Occipital lobe (tissue), 2 donors: ENCODE measurements around the gene BOLA3. TPM values are rescaled to one million over a fixed set of nuclear protein-coding genes. Genes with fewer than 3 reads are reported as not detected.
"Not testable (repeated sequence)": the region's sequence is repeated elsewhere in the genome, so short reads cannot be mapped to it uniquely, and the experiment has no call there.

Experiments
- DNase-seq: peaks from one replicate; lab custom pipeline; 2025; lab: John Stamatoyannopoulos, UW
- total RNA-seq: library from RNA; depleted of rRNA; stranded (reverse); fragments of >200 nt; gene quantifications from one replicate; pipeline ENCODE4 v1.2.3, GENCODE V29; 2014

Gene BOLA3
- total RNA-seq, 1 donor from 2014 or later: 24.5 TPM

DNA sequence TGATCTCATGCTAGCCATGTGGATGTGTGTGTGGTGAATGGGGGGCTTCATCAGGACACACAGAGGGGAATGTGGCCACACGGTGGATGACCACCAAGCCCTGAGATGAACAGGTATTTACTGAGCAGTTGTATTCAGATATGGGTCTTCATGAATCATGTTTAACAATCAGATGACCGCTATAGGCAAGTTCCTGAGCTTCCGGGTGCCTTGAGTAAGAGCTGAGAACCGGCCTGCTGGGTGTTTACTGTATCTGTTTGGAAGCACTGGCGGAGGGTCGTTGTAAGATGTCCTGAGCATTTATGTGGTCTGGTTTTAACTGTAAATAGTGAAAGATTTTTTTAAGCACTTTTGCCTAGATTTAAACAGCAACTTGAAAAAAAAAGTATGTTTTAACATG, 43.9 kb downstream of the BOLA3 start:
- DNase-seq: no peak

DNA sequence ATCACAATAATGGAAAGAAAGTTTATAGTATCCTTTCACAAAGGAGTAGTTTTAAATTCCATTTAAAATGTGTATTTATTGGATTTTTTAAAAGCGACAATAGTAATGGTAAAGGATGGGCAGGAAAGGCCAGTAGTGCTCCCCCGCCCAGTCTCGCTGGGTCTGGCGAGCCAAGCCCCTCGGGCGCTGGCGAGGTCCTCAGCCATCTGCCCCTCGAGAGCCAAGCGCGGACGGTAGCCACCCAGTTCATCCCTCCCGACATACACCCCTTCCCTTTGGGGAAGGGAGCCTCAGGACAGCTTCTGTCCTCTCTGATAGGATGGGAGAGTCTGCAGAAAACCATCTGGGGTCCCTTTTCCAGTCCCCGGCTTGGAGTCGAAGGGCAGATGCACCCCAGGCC, 45.2 kb downstream of the BOLA3 start:
- no peak for DNase-seq

DNA sequence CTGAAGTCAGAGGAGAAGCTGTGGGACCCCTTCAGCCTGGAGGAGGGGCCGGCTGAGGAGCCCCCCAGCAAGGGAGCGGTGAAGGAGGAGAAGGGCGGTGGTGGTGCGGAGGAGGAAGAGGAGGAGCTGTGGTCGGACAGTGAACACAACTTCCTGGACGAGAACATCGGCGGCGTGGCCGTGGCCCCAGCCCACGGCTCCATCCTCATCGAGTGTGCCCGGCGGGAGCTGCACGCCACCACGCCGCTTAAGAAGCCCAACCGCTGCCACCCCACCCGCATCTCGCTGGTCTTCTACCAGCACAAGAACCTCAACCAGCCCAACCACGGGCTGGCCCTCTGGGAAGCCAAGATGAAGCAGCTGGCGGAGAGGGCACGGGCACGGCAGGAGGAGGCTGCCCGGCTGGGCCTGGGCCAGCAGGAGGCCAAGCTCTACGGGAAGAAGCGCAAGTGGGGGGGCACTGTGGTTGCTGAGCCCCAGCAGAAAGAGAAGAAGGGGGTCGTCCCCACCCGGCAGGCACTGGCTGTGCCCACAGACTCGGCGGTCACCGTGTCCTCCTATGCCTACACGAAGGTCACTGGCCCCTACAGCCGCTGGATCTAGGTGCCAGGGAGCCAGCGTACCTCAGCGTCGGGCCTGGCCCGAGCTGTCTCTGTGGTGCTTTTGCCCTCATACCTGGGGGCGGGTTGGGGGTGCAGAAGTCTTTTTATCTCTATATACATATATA, 46.0 kb downstream of the BOLA3 start:
- no peak for DNase-seq

DNA sequence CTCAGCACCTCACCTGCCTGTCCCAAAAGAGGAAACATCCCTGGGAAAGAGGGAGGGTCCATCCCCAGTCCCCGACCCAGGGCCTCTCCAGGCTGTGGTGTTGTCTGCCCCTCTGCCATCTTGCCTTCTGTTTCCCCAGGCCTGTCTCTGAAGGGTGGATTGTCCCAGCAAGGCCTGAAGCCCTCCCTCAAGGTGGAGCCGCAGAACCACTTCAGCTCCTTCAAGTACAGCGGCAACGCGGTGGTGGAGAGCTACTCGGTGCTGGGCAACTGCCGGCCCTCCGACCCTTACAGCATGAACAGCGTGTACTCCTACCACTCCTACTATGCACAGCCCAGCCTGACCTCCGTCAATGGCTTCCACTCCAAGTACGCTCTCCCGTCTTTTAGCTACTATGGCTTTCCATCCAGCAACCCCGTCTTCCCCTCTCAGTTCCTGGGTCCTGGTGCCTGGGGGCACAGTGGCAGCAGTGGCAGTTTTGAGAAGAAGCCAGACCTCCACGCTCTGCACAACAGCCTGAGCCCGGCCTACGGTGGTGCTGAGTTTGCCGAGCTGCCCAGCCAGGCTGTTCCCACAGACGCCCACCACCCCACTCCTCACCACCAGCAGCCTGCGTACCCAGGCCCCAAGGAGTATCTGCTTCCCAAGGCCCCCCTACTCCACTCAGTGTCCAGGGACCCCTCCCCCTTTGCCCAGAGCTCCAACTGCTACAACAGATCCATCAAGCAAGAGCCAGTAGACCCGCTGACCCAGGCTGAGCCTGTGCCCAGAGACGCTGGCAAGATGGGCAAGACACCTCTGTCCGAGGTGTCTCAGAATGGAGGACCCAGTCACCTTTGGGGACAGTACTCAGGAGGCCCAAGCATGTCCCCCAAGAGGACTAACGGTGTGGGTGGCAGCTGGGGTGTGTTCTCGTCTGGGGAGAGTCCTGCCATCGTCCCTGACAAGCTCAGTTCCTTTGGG, 47.2 kb downstream of the BOLA3 start:
- no peak for DNase-seq

DNA sequence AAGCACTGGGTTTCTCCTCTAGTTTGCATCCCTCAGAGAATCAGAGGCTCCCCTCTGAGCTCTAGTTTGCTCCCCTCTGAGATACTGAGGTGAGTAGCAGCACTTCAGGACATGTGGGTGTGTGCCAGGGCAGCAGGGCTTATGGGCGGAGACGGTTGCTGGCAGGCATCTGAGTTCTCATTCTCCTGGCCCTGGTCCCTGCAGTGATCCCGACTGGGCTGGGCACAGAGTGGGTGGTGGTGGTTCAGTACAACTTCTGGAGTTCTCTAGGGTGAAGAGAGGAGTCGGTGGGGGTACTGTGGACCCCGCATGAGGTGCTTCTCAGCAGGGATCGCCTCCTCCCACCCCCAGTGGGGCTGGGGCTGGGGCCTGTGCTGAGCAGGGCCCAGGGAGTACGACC, 47.9 kb downstream of the BOLA3 start:
- no peak for DNase-seq

DNA sequence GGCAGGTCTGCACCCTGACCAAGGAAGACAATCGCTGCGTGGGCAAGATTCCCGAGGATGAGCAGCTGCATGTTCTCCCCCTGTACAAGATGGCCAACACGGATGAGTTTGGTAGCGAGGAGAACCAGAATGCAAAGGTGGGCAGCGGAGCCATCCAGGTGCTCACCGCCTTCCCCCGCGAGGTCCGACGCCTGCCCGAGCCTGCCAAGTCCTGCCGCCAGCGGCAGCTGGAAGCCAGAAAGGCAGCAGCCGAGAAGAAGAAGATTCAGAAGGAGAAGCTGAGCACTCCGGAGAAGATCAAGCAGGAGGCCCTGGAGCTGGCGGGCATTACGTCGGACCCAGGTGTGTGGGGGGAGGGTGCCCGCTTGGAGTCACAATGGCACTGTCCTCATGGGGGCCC, 48.4 kb downstream of the BOLA3 start:
- no peak for DNase-seq

DNA sequence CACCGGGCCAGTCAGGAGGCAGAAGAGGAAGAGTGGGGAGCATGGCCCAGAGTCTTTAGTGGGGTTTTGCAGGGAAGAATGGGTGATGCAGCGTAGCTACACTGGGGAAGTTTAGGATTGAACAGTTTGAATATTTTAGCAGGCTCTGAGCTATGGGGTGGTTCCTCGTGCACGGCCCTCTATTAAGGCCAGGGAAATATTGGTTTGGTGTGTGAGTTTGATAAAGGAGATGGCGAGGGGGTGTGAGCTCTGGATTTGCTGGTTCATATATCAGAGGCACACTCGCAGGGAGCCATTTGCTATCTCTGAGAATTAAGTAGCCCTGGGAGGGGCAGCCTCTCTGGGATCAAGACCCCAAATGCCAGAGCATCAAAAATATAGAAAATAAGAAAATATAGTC, 50.1 kb downstream of the BOLA3 start:
- no peak for DNase-seq

DNA sequence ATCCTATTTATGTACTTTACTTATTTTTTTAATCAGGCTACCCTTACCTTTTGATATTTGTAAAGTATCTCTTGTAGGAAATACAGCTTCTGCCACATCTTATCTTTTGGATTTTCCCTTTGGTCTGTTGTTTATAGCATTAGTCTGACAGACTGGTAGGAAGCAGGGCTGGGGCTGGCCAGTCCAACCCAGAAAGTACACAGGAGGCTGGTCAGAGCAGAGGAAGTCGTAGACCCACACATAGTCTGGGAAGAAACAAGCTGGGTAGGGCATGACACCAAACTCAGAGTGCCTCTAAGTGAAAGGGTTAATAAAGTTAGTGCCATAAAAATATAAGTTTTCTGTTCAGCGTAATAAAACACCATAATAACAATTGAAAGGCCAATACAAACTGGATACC, 51.7 kb downstream of the BOLA3 start:
- no peak for DNase-seq

DNA sequence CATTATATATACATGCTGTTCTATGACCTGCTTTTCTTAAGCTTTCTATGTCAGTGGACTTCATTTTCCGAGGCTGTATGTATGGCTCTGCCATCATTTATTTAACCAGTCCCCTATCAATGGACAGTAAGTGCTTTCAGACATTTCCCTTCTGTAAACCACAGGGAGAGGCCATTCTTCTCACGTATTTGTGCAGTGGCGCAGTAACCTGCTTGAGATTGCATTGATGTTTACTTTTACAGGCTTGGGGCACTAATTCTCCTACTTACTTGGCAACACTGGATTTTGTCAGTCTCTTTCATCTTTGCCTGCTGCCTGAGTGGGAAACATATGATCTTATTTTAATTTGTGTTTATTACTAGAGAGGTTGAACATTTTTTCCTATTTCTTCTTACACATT, 52.1 kb downstream of the BOLA3 start:
- DNase-seq: no peak

DNA sequence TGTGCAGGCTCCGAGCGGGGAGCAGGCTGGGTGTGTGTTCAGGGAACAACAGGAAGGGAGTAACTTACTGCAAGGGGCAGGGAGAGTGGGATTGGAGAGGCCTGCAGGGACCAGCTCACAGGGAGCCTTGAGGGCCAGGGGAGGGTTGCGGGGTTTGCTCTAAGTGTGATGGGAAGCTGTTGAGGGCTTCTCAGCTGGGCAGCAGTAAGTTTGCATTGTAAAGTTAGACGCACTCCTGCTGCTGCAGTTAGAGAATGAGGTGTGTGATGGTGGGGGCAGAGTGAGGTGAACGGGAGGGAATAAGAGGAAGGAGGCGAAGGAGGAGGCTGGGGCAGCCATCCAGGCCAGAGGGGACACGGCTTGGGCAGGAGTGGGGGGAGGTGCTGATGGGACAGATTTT, 53.4 kb downstream of the BOLA3 start:
- no peak for DNase-seq

DNA sequence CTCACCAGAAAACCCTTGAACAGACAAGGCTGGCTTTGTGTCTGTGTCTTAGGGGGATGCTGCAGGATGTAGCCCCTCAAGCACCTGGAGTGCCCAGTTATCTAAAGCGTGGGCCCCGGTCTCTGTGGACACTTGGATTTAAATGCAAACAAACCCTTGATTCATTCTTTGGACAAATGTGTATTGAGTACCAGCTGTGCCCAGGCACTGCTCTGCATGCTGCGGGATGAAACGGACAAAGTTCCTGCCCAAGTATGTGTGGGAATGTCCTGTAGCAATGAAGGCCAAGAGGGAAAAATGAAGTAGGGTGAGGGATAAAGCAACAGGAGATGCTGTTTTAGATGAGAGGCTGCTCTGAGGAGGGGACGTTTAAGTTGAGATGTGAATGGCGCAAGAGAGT, 53.9 kb downstream of the BOLA3 start:
- no peak for DNase-seq

DNA sequence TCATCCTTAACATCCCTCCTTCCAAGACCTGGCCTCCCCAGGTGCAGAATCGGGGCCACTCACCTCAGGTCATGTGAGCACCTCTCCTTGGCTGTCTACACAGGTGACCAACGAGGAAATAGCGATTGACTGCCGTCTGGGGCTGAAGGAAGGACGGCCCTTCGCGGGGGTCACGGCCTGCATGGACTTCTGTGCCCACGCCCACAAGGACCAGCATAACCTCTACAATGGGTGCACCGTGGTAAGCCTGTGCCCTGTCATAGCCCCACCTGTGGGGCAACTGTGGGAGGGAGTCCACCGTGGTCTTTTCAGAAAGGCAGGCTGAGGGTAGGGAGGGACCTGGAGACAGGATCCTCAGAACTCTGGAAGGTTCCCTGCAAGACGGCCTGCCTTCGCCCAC, 54.3 kb downstream of the BOLA3 start:
- DNase-seq: no peak

DNA sequence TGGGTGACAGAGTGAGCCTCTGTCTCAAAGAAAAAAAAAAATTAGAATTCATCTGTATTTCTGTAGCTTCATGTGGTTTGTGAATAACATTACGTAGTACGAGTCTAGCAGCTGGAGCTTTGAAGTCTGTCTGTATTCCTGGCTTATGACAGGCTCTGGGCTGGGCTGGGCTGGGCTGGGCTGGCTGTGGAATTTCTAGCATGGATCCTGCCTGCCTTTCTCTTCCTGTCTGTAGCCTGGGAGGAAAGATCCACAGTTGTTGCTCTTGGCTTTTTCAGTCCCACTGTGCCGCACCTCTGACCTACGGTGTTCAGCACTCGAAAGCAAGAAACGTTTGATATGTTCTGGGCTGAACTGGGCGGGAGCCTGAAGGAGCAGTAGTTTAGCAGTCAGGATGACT, 55.4 kb downstream of the BOLA3 start:
- no peak for DNase-seq

DNA sequence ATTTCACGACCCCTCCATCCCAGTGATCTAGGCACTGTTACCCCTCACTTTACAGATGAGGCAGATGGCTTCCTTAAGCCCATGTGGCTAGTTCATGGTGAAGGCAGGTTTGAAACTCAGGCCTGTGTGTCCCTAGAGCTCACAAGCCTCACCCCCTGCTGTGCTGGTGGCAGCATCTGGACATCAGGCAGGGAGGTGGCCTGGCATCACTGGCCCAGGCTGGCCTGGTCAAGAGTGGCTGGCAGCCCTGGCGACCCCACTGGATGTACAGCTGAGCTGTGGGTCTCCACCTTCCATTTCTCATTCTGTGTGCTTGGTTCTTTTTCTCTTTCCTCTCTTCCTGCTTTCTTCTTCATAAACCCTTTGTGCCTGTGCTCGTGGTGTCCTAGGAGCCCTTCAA, 56.3 kb downstream of the BOLA3 start:
- DNase-seq: no peak

DNA sequence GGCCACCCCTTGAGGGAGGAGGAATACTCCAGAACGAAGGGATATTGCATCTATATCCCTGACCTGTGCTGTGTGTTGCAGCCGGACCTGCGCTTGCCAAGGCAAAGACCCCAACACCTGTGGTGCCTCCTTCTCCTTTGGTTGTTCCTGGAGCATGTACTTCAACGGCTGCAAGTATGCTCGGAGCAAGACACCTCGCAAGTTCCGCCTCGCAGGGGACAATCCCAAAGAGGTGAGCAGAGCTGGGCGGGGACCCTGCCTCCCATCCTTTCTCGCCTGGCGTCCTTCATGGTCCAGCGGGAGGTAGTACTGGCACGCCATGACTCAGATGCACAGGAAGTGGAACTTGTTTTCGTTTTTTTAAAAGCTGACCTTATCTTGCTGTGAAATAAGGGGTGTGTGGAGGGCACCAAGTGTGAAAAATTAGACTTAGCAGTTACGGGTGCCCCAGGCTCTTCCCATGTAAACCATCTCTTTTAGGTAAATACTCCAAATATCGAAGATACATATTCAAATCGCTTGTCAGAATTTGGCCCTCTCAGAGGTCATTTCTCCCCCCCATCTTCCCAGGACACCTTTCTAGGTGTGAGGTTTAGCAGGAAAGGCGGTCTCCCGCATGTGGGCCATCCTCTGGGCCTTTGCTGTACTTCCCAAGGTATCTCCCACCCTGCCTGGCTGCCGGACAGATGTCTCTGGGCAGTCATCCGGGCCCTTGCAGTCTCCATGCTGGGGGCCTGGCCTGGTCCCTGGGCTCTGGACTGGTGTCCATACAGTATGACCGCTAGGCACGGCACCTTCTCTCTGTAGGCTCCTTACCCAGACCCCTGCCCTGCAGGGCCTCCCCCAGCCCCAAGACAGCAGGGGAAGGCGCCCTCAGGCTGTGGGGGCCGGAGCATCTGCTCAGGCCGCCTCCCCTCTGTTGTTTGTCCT, 57.6 kb downstream of the BOLA3 start:
- DNase-seq: no peak

DNA sequence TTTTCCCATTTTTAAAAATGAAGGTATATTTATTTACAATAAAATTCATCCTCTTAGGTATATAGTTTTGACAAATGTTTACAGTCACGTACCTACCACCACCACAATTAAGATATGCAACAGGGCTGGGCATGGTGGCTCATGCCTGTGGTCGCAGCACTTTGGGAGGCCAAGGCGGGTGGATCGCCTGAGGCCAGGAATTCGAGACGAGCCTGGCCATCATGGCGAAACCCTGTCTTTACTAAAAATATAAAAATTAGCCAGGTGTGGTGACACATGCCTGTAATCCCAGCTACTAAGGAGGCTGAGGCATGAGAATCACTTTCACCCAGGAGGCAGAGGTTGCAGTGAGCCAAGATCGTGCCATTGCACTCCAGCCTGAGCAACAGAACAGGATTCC, 59.0 kb downstream of the BOLA3 start:
- not testable (repeated sequence) for DNase-seq

DNA sequence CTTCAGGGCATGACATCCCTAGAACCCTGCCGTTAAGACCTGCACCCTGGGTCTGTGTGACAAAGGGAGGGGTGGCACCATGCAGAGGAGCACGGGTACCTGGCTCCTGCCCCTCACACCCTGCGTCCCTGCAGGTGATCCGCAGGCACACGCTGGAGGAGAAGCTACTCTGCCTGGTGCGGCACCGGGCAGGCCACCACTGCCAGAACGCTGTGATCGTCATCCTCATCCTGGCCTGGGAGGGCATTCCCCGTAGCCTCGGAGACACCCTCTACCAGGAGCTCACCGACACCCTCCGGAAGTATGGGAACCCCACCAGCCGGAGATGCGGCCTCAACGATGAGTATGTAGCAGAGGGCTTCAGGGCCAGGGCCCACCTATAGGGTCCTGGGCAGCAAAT, 60.0 kb downstream of the BOLA3 start:
- no peak for DNase-seq

DNA sequence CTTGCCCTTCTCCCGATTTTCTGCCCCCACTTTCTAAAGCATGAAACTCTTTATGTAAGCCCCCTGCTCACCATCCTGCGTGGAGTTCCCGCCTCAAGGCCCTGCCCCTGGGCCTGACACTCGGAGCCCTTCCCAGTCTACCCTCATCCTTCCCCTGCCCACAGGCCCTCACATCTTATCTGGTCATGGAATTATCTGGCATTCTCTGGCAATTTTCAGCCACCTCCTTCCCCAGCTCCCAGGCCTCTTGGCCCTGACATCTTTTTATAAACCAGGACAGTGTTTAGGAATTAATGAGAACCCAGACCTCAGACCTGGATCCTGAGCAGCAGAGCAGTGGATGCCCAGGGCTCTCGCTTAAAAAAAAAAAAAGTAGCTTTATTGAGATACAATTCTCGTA, 61.7 kb downstream of the BOLA3 start:
- DNase-seq: no peak
